ENCODE data around the gene TP53I3.
A peak's percentile ranks its signal among the peaks of the same experiment; 100 is the strongest.

TP53I3 gene

GRCh38 chr2:24122366-24123194, 37.9 kb upstream of the TP53I3 start:
- TF ChIP-seq PKNOX1 (IDR thresholded peaks at IDR 0.05) (no peak), FOXM1 (IDR thresholded peaks at IDR 0.05; ENCODE audit: borderline replicate concordance) (no peak), TARDBP (IDR thresholded peaks at IDR 0.05) (no peak; the same call in 1 of the 2 replicates), HDGF (IDR thresholded peaks at IDR 0.05; ENCODE audit: borderline replicate concordance) (peak; percentile 70; the same call in 1 of the 2 replicates), CTBP1 (IDR thresholded peaks at IDR 0.05; ENCODE audit: borderline replicate concordance) (no peak), ARNT (IDR thresholded peaks at IDR 0.05) (no peak), L3MBTL2 (conservative IDR thresholded peaks at IDR 0.05) (peak; percentile 87; the same call in 1 of the 2 replicates), BHLHE40 (IDR thresholded peaks at IDR 0.05; ENCODE audit: borderline replicate concordance) (no peak), FOXA1 (IDR thresholded peaks at IDR 0.05) (no peak), ELF4 (IDR thresholded peaks at IDR 0.05) (no peak), SP1 (IDR thresholded peaks at IDR 0.05) (no peak), ZNF384 (IDR thresholded peaks at IDR 0.05) (no peak)
- POLR2A ChIA-PET: interaction anchor here (0.6 to 3.5 kb wide), 8 partner anchors 9 to 195 kb away, joined by 3 to 26 read pairs (median 4); partner anchors contain the start of genes ATAD2B, SF3B6, TP53I3 and WDCP
- CTCF ChIA-PET: interaction anchor here (0.6 to 0.8 kb wide), 5 partner anchors 14 to 390 kb away, joined by 3 to 9 read pairs (median 3); no protein-coding TSS in a partner anchor
- no peak for DNase-seq (ENCODE audit: extremely low spot score)

- DNase-seq (ENCODE audit: extremely low spot score): no peak
- TF ChIP-seq ARNT (IDR thresholded peaks at IDR 0.05) (no peak), FOXK2 (IDR thresholded peaks at IDR 0.05) (no peak), TARDBP (IDR thresholded peaks at IDR 0.05) (no peak), FOXM1 (IDR thresholded peaks at IDR 0.05; ENCODE audit: borderline replicate concordance) (no peak), SUZ12 (IDR thresholded peaks at IDR 0.05) (no peak), ELF4 (IDR thresholded peaks at IDR 0.05) (no peak), LEF1 (IDR thresholded peaks at IDR 0.05; ENCODE audit: borderline replicate concordance) (no peak), CTBP1 (IDR thresholded peaks at IDR 0.05; ENCODE audit: borderline replicate concordance) (no peak), HDGF (IDR thresholded peaks at IDR 0.05; ENCODE audit: borderline replicate concordance) (no peak), BHLHE40 (IDR thresholded peaks at IDR 0.05; ENCODE audit: borderline replicate concordance) (no peak), ZNF384 (IDR thresholded peaks at IDR 0.05) (no peak), NFRKB (IDR thresholded peaks at IDR 0.05) (no peak), SP1 (IDR thresholded peaks at IDR 0.05) (no peak), FOXA1 (IDR thresholded peaks at IDR 0.05) (no peak), PKNOX1 (IDR thresholded peaks at IDR 0.05) (no peak), L3MBTL2 (conservative IDR thresholded peaks at IDR 0.05) (no peak)
- ChIA-PET POLR2A (interaction anchor here (1.2 to 1.8 kb wide), 2 partner anchors 8 to 10 kb away, joined by 4 to 8 read pairs; no protein-coding TSS in a partner anchor), CTCF (interaction anchor here (0.6 kb wide), 1 partner anchor 232 kb away, joined by 6 read pairs; no protein-coding TSS in a partner anchor)
These were observed 36.8 kb upstream of the TP53I3 start for GRCh38 chr2:24121469-24121868.

- no peak for TF ChIP-seq BHLHE40 (IDR thresholded peaks at IDR 0.05; ENCODE audit: borderline replicate concordance)
- no peak for TF ChIP-seq FOXK2 (IDR thresholded peaks at IDR 0.05)
- TF ChIP-seq SUZ12 (IDR thresholded peaks at IDR 0.05): no peak
- no peak for TF ChIP-seq FOXA1 (IDR thresholded peaks at IDR 0.05)
- no peak for TF ChIP-seq LEF1 (IDR thresholded peaks at IDR 0.05; ENCODE audit: borderline replicate concordance)
- no peak for TF ChIP-seq PKNOX1 (IDR thresholded peaks at IDR 0.05)
- TF ChIP-seq HDGF (IDR thresholded peaks at IDR 0.05; ENCODE audit: borderline replicate concordance): no peak
- no peak for TF ChIP-seq ARNT (IDR thresholded peaks at IDR 0.05)
- no peak for TF ChIP-seq FOXM1 (IDR thresholded peaks at IDR 0.05; ENCODE audit: borderline replicate concordance)
- no peak for TF ChIP-seq CTBP1 (IDR thresholded peaks at IDR 0.05; ENCODE audit: borderline replicate concordance)
- TF ChIP-seq ZNF384 (IDR thresholded peaks at IDR 0.05): no peak
- TF ChIP-seq L3MBTL2 (conservative IDR thresholded peaks at IDR 0.05): no peak
- TF ChIP-seq NFRKB (IDR thresholded peaks at IDR 0.05): no peak
- no peak for TF ChIP-seq SP1 (IDR thresholded peaks at IDR 0.05)
- TF ChIP-seq TARDBP (IDR thresholded peaks at IDR 0.05): no peak
- TF ChIP-seq ELF4 (IDR thresholded peaks at IDR 0.05): no peak
These were observed 36.4 kb upstream of the TP53I3 start for GRCh38 chr2:24121066-24121465.

GRCh38 chr2:24117902-24118301, 33.3 kb upstream of the TP53I3 start:
- DNase-seq (ENCODE audit: extremely low spot score): no peak
- TF ChIP-seq HDGF (IDR thresholded peaks at IDR 0.05; ENCODE audit: borderline replicate concordance) (no peak), SUZ12 (IDR thresholded peaks at IDR 0.05) (no peak), FOXK2 (IDR thresholded peaks at IDR 0.05) (no peak), BHLHE40 (IDR thresholded peaks at IDR 0.05; ENCODE audit: borderline replicate concordance) (no peak), FOXA1 (IDR thresholded peaks at IDR 0.05) (no peak), PKNOX1 (IDR thresholded peaks at IDR 0.05) (no peak), TARDBP (IDR thresholded peaks at IDR 0.05) (no peak), LEF1 (IDR thresholded peaks at IDR 0.05; ENCODE audit: borderline replicate concordance) (no peak), SP1 (IDR thresholded peaks at IDR 0.05) (no peak), ELF4 (IDR thresholded peaks at IDR 0.05) (no peak), ARNT (IDR thresholded peaks at IDR 0.05) (no peak)
- CTCF ChIA-PET: no interaction called here
- POLR2A ChIA-PET: no interaction called here

More at GRCh38 chr2:24121066-24121465, 36.4 kb upstream of the TP53I3 start:
- no peak for DNase-seq (ENCODE audit: extremely low spot score)
- ChIA-PET CTCF (interaction anchor here (0.6 kb wide), 1 partner anchor 232 kb away, joined by 6 read pairs; no protein-coding TSS in a partner anchor), POLR2A (interaction anchor here (0.6 kb wide), 1 partner anchor 12 kb away, joined by 3 read pairs; no protein-coding TSS in a partner anchor)

GRCh38 chr2:24115057-24115456, 30.4 kb upstream of the TP53I3 start:
- ChIA-PET CTCF (no interaction called here), POLR2A (no interaction called here)

More at GRCh38 chr2:24115057-24115456, 30.4 kb upstream of the TP53I3 start:
- TF ChIP-seq SP1 (IDR thresholded peaks at IDR 0.05) (no peak), TARDBP (IDR thresholded peaks at IDR 0.05) (no peak), FOXA1 (IDR thresholded peaks at IDR 0.05) (no peak), L3MBTL2 (conservative IDR thresholded peaks at IDR 0.05) (no peak), ARNT (IDR thresholded peaks at IDR 0.05) (no peak), FOXM1 (IDR thresholded peaks at IDR 0.05; ENCODE audit: borderline replicate concordance) (no peak)
- no peak for DNase-seq (ENCODE audit: extremely low spot score)

Data from HEK293T (cell line).